Measurements from ENCODE around the gene ACOT9. TPM values are rescaled to one million over a fixed set of nuclear protein-coding genes. Genes with fewer than 3 reads are reported as not detected.

Gene ACOT9
- total RNA-seq, 1 donor from 2014 or later, result 99.1 TPM

- Mint-ChIP-seq H3K4me1 (ENCODE audit: unreplicated experiment) (peaks cover 4% of the 10 kb centered on the region), H3K27me3 (ENCODE audit: unreplicated experiment) (no peaks in the 10 kb centered on the region), H3K4me3 (ENCODE audit: unreplicated experiment) (no peak overlapping the region), H3K27ac (ENCODE audit: unreplicated experiment) (no peak overlapping the region), H3K36me3 (ENCODE audit: low read depth, unreplicated experiment) (no peaks in the 10 kb centered on the region), H3K9me3 (ENCODE audit: unreplicated experiment) (no peaks in the 10 kb centered on the region)
- no peak for DNase-seq (ENCODE audit: low spot score)
- TF ChIP-seq CTCF (IDR thresholded peaks at IDR 0.05; ENCODE audit: unreplicated experiment), result no peak
Measured at GRCh38 chrX:23673108-23673507, 70.0 kb downstream of the ACOT9 start.

GRCh38 chrX:23670528-23670927 lies 72.5 kb downstream of the ACOT9 start:
- H3K9me3 Mint-ChIP-seq (ENCODE audit: unreplicated experiment), result no peaks in the 10 kb centered on the region
- TF ChIP-seq CTCF (IDR thresholded peaks at IDR 0.05; ENCODE audit: unreplicated experiment), result no peak
- peaks cover 7% of the 10 kb centered on the region for H3K4me1 Mint-ChIP-seq (ENCODE audit: unreplicated experiment)
- H3K27me3 Mint-ChIP-seq (ENCODE audit: unreplicated experiment), result peaks cover 5% of the 10 kb centered on the region
- no peak overlapping the region for H3K27ac Mint-ChIP-seq (ENCODE audit: unreplicated experiment)
- H3K36me3 Mint-ChIP-seq (ENCODE audit: low read depth, unreplicated experiment), result no peaks in the 10 kb centered on the region
- no peak overlapping the region for H3K4me3 Mint-ChIP-seq (ENCODE audit: unreplicated experiment)
- no peak for DNase-seq (ENCODE audit: low spot score)

GRCh38 chrX:23668335-23668734 lies 74.7 kb downstream of the ACOT9 start:
- Mint-ChIP-seq H3K27ac (ENCODE audit: unreplicated experiment) (no peak overlapping the region), H3K9me3 (ENCODE audit: unreplicated experiment) (no peaks in the 10 kb centered on the region)

GRCh38 chrX:23667239-23668177 lies 75.6 kb downstream of the ACOT9 start, which contains the start of gene PRDX4:
TSS of gene PRDX4 (plus strand) at chrX:23667493. CDS start at chrX:23667571, 78 bp downstream.
- DNase-seq (ENCODE audit: low spot score), result peak; percentile 79
- Mint-ChIP-seq H3K4me3 (ENCODE audit: unreplicated experiment) (peak within 1 kb of the TSS; percentile 88), H3K27ac (ENCODE audit: unreplicated experiment) (peak within 1 kb of the TSS; percentile 36), H3K9me3 (ENCODE audit: unreplicated experiment) (no peaks in the 10 kb centered on the region), H3K4me1 (ENCODE audit: unreplicated experiment) (peaks cover 3% of the 10 kb centered on the region), H3K27me3 (ENCODE audit: unreplicated experiment) (peaks cover 5% of the 10 kb centered on the region), H3K36me3 (ENCODE audit: low read depth, unreplicated experiment) (no peaks in the 10 kb centered on the region)
- TF ChIP-seq CTCF (IDR thresholded peaks at IDR 0.05; ENCODE audit: unreplicated experiment), result no peak

More at GRCh38 chrX:23668335-23668734, 74.7 kb downstream of the ACOT9 start:
- H3K27me3 Mint-ChIP-seq (ENCODE audit: unreplicated experiment), result peaks cover 5% of the 10 kb centered on the region
- H3K4me3 Mint-ChIP-seq (ENCODE audit: unreplicated experiment), result peak overlapping the region; percentile 82
- H3K4me1 Mint-ChIP-seq (ENCODE audit: unreplicated experiment), result peaks cover 7% of the 10 kb centered on the region
- no peaks in the 10 kb centered on the region for H3K36me3 Mint-ChIP-seq (ENCODE audit: low read depth, unreplicated experiment)
- DNase-seq (ENCODE audit: low spot score), result no peak
- TF ChIP-seq CTCF (IDR thresholded peaks at IDR 0.05; ENCODE audit: unreplicated experiment), result no peak

- H3K4me1 Mint-ChIP-seq (ENCODE audit: unreplicated experiment), result peaks cover 3% of the 10 kb centered on the region
- H3K4me3 Mint-ChIP-seq (ENCODE audit: unreplicated experiment), result no peak overlapping the region
- no peaks in the 10 kb centered on the region for H3K36me3 Mint-ChIP-seq (ENCODE audit: low read depth, unreplicated experiment)
- no peak for TF ChIP-seq CTCF (IDR thresholded peaks at IDR 0.05; ENCODE audit: unreplicated experiment)
- H3K27ac Mint-ChIP-seq (ENCODE audit: unreplicated experiment), result peak overlapping the region; percentile 84
- H3K9me3 Mint-ChIP-seq (ENCODE audit: unreplicated experiment), result no peaks in the 10 kb centered on the region
- peaks cover 5% of the 10 kb centered on the region for H3K27me3 Mint-ChIP-seq (ENCODE audit: unreplicated experiment)
- no peak for DNase-seq (ENCODE audit: low spot score)
Measured at GRCh38 chrX:23666282-23666681, 76.8 kb downstream of the ACOT9 start.
